Measurements from ENCODE around the gene PTPRC. TPM values are rescaled to one million over a fixed set of nuclear protein-coding genes. Genes with fewer than 3 reads are reported as not detected.

PTPRC gene
- total RNA-seq, 1 experiment from 2014 or later, result 0.25 TPM

DNA sequence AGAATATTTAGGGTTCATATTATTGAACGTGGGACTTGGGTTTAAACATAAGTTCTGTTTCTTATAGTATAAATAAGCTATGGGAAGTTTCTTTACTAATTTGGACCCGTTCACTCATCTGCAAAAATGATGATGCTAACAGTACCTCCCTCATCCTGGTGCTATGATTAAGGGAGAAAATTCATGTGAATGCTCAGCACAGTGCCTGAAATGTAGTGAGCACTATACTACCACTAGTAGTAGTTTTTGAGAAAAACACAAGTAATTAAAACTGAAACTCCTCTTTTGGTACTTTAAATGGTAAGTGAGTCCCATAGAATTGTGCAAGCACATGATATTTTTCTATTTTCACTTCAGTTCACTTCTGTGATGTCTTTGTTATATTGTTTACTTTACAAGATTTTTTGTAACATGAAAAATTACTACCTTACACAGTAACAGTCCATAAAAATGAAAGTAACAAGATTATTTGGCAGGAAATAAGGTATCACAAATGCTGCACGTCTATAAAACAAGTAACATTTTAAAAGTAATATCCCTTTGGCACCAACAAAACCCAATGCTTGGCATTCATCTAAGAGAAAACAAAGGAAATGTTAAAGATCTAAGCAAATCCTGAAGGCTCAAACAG lies 11.3 kb upstream of the PTPRC start:
- no peaks in the 10 kb centered on the region for H3K9me3 ChIP-seq
- H3K4me3 ChIP-seq (ENCODE audit: low read depth, low read length), result no peak overlapping the region
- no peaks in the 10 kb centered on the region for H3K27me3 ChIP-seq (replicated peaks; ENCODE audit: control insufficient read depth, insufficient read depth, low read length)
- no peak for DNase-seq
- intact Hi-C loops (cut with micrococcal nuclease; ENCODE audit: unreplicated experiment), result no loop called here
- Mint-ChIP-seq H3K36me3 (ENCODE audit: insufficient read depth, unreplicated experiment) (no peaks in the 10 kb centered on the region), H3K4me1 (ENCODE audit: low read depth, unreplicated experiment) (no peaks in the 10 kb centered on the region), H3K27ac (ENCODE audit: unreplicated experiment) (no peak overlapping the region), H3K4me3 (ENCODE audit: unreplicated experiment) (no peak overlapping the region), H3K9me3 (ENCODE audit: unreplicated experiment) (no peaks in the 10 kb centered on the region), H3K27me3 (ENCODE audit: insufficient read depth, unreplicated experiment) (peaks cover 3% of the 10 kb centered on the region)
- ChIA-PET POLR2A (no interaction called here), CTCF (no interaction called here)
- no peaks in the 10 kb centered on the region for H3K4me1 ChIP-seq
- BruUV-seq (replicated peaks), result no TSS peak
- no peaks in the 10 kb centered on the region for H3K36me3 ChIP-seq (ENCODE audit: control insufficient read depth, insufficient read depth, low read length)
- TF ChIP-seq, protein P1, sequence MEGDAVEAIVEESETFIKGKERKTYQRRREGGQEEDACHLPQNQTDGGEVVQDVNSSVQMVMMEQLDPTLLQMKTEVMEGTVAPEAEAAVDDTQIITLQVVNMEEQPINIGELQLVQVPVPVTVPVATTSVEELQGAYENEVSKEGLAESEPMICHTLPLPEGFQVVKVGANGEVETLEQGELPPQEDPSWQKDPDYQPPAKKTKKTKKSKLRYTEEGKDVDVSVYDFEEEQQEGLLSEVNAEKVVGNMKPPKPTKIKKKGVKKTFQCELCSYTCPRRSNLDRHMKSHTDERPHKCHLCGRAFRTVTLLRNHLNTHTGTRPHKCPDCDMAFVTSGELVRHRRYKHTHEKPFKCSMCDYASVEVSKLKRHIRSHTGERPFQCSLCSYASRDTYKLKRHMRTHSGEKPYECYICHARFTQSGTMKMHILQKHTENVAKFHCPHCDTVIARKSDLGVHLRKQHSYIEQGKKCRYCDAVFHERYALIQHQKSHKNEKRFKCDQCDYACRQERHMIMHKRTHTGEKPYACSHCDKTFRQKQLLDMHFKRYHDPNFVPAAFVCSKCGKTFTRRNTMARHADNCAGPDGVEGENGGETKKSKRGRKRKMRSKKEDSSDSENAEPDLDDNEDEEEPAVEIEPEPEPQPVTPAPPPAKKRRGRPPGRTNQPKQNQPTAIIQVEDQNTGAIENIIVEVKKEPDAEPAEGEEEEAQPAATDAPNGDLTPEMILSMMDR (IDR thresholded peaks at IDR 0.05; ENCODE audit: insufficient read depth in 1 of 2, low read depth in 1 of 2, low read length in 1 of 2, severe bottlenecking in 1 of 2, unreplicated experiment in 1 of 2), result no peak

GRCh38 chr1:198628067-198628455 lies 10.8 kb upstream of the PTPRC start:
- no peak overlapping the region for H3K4me3 ChIP-seq (ENCODE audit: low read depth, low read length)
- CTCF ChIA-PET, result no interaction called here
- BruUV-seq (replicated peaks), result no TSS peak
- no peaks in the 10 kb centered on the region for H3K9me3 ChIP-seq
- Mint-ChIP-seq H3K27me3 (ENCODE audit: insufficient read depth, unreplicated experiment) (peaks cover 3% of the 10 kb centered on the region), H3K27ac (ENCODE audit: unreplicated experiment) (no peak overlapping the region), H3K36me3 (ENCODE audit: insufficient read depth, unreplicated experiment) (no peaks in the 10 kb centered on the region), H3K4me1 (ENCODE audit: low read depth, unreplicated experiment) (no peaks in the 10 kb centered on the region), H3K9me3 (ENCODE audit: unreplicated experiment) (no peaks in the 10 kb centered on the region), H3K4me3 (ENCODE audit: unreplicated experiment) (no peak overlapping the region)
- DNase-seq, result no peak
- TF ChIP-seq, protein P1 (IDR thresholded peaks at IDR 0.05; ENCODE audit: insufficient read depth in 1 of 2, low read depth in 1 of 2, low read length in 1 of 2, severe bottlenecking in 1 of 2, unreplicated experiment in 1 of 2), result no peak
- intact Hi-C loops (cut with micrococcal nuclease; ENCODE audit: unreplicated experiment), result no loop called here
- H3K4me1 ChIP-seq, result no peaks in the 10 kb centered on the region
- POLR2A ChIA-PET, result no interaction called here
- no peaks in the 10 kb centered on the region for H3K27me3 ChIP-seq (replicated peaks; ENCODE audit: control insufficient read depth, insufficient read depth, low read length)
- H3K36me3 ChIP-seq (ENCODE audit: control insufficient read depth, insufficient read depth, low read length), result no peaks in the 10 kb centered on the region

DNA sequence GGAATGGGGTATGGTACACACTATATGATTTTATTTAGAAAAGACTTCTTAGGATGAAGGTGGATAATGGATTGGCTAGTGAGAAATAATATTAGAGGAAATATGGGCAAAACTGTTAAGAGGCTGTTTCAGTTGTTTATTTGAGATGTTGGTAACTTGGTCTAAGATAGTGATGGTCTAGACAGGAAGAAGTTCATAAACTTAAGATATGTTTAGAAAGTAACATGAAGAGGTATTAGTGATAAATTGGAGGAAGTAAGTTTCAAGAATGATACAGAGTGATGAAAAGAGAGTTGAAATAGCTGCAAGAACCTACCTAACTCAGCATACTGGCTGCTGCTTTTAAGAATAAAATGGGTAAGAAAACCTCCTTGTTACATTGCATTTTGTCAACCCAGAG lies 9.2 kb upstream of the PTPRC start:
- intact Hi-C loops (cut with micrococcal nuclease; ENCODE audit: unreplicated experiment), result no loop called here
- TF ChIP-seq, protein P1 (IDR thresholded peaks at IDR 0.05; ENCODE audit: insufficient read depth in 1 of 2, low read depth in 1 of 2, low read length in 1 of 2, severe bottlenecking in 1 of 2, unreplicated experiment in 1 of 2), result no peak
- ChIA-PET CTCF (no interaction called here), POLR2A (no interaction called here)
- H3K4me1 ChIP-seq, result no peaks in the 10 kb centered on the region
- Mint-ChIP-seq H3K36me3 (ENCODE audit: insufficient read depth, unreplicated experiment) (no peaks in the 10 kb centered on the region), H3K4me1 (ENCODE audit: low read depth, unreplicated experiment) (no peaks in the 10 kb centered on the region), H3K27ac (ENCODE audit: unreplicated experiment) (no peak overlapping the region), H3K9me3 (ENCODE audit: unreplicated experiment) (peaks cover 14% of the 10 kb centered on the region), H3K4me3 (ENCODE audit: unreplicated experiment) (no peak overlapping the region), H3K27me3 (ENCODE audit: insufficient read depth, unreplicated experiment) (peaks cover 3% of the 10 kb centered on the region)
- no peaks in the 10 kb centered on the region for H3K36me3 ChIP-seq (ENCODE audit: control insufficient read depth, insufficient read depth, low read length)
- DNase-seq, result no peak
- H3K4me3 ChIP-seq (ENCODE audit: low read depth, low read length), result no peak overlapping the region
- H3K27me3 ChIP-seq (replicated peaks; ENCODE audit: control insufficient read depth, insufficient read depth, low read length), result no peaks in the 10 kb centered on the region
- no peaks in the 10 kb centered on the region for H3K9me3 ChIP-seq
- BruUV-seq (replicated peaks), result no TSS peak
